Activated CD8-positive, alpha-beta memory T cell treated with anti-CD3 and anti-CD28 coated beads for 48 hours (primary cell): ENCODE results near the gene PI3.

Source experiments
- DNase-seq, 3 experiments: peaks; one replicate each; pipeline ENCODE4 v3.0.0-alpha.2; 2020; ENCODE audit warnings: low read depth in 2 of 3, low spot score in 2 of 3

The PI3 gene

DNA sequence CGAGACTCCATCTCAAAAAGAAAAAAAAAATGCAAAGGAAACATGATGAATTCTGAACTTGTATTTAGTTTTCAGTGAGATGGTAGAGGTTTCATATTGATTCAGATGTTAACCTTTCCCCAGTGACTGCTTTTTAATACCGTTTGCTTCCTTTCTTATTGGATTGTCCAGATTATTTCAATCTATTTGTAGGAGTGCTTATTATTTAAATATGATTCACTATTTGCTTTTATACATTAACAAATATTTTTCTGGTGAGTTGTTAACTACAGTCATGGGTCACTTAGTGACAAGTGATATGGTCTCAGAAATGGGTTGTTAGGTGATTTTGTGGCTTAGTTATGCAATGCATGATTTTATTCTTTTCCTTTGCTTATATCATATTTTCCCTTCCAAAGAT lies 8.4 kb downstream of the PI3 start:
- no peak for DNase-seq

DNA sequence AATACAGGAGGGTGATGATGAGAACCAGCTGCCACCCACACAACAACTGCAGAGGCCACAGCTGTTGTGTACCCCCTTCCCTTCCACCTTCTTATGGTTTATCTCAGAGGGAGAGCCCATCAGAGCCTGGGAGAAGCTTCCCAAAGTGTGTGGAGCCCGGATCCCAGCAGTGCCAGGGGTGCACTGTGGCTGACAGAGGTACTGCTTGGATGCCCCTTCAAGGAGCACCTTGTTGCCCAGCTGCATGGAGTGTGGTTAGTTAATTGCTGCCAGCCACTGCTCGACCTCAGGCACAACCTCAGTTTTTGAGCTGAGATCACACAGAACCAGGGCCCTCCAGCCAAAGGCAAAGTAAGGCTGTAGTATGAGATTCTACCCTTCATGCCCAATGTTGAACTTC lies 13.0 kb downstream of the PI3 start:
- no peak for DNase-seq

DNA sequence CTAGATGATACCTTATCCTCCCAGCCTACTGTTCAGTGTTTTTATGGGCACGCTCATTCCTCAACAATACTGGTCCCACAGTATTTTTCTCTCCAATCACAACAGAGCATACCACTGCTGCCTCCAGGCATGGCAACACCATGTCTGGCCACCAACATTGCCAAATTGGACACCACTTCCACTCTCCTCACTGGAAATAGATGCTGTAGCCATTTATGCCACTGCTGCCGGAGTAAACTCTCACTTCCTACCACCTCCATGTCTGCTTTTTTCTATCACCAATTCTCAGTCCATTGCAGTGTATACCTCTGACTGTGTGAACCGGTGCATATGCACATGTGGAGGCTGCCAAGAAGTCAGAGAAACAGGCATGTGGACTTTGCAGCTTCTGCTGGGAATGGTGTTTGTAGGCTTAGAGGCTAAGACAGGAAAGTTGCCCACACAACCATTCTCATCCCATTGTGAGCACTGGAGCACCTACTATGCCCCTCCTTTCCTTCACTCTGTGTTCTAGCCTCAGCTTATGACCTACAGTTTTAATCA lies 14.4 kb downstream of the PI3 start:
- DNase-seq: no peak

DNA sequence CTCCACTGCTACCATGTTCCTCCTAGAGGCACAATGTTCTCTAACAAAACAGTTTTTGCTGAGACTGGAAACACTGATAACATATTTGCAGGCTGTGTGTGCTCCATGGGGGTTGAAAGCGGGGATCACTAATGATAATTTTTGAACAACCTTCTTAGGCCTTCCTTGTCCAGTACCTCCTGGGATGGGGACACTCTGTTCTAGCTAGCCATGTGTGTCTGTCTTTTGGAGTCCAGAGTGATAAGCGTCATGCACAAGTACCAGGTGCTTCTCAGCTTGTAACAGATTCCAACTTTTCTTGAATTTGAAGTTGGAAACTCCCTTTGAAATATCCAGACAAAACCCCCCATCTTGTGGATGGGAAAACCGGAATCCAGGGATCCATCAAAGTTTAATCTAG lies 15.2 kb downstream of the PI3 start:
- no peak for DNase-seq

DNA sequence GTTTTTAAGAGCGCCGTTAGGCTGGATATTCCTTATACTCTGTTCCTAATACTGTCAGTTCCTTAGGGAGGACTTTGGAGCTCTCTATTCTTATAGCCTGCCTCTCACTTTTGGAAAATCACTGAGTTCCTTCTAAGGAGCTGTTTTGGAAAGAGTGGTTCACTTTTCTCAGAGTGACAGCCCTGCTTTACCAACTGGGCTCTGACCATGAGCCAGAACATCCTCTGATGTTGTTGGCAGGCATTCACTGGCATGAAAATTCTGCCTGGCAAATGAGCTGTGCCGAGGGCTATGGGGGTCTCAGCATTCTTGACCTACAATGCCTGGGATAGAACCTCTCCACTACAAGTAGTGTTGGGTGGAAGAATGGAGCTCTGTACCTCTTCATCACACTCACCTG lies 17.2 kb downstream of the PI3 start:
- DNase-seq: no peak

DNA sequence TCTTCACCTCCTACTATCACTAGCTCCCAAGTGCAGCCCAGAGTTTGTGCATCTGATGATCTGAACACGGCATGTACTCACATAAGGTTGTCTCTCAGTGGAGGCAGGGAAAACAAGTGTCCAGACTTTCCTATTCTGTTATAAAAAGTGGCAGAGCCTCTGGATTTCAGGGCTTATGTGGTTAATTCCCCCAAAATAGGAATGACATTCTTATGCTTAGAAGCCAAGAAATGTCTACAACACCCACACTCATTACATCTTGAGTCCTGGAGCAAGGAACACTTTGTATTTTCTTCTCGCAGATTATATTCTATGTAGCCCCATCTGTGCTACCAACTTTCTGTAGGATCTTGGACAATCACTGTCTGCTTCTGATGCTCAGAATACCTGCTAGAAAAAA lies 18.6 kb downstream of the PI3 start:
- DNase-seq: no peak

DNA sequence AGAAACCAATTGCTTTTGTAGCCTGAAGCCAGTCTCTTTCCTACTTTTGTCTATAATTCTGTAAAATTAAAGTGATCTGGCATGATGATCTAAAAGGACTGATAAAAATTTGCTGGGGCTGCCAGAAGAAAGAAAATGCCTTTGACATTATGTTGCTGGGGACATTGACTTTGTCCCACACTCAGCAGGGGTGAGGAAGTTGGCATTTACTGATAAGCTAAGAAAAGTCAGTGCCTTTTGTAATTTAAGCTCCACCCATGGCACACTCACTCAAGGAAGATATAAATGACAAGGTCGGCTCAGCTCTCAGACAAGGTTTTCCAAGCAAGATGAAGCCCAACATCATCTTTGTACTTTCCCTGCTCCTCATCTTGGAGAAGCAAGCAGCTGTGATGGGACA lies 32.0 kb downstream of the PI3 start, which contains the start of gene SEMG1:
SEMG1 (plus strand) TSS at position 309 of the 400 bp plus-strand sequence; CDS start at position 330, 21 bp downstream.
- DNase-seq: no peak

DNA sequence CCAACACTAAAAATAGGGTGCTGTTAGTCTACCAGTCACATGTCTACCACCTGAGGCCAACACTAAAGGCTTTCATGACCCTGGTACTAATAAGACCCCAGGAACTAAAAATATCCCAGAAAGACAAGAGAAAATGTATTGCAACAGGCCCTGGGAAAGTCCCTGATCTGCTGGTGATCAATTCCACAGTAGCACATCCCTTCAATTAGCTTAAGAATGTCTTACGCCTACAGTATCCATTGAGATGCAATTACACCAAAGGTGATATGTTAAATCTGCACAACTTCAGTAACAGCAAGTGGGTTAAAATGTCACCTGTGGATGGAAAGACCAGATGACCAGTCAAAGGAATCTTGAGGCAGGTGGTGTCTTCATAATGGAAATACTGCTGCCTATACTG lies 35.2 kb downstream of the PI3 start:
- no peak for DNase-seq

DNA sequence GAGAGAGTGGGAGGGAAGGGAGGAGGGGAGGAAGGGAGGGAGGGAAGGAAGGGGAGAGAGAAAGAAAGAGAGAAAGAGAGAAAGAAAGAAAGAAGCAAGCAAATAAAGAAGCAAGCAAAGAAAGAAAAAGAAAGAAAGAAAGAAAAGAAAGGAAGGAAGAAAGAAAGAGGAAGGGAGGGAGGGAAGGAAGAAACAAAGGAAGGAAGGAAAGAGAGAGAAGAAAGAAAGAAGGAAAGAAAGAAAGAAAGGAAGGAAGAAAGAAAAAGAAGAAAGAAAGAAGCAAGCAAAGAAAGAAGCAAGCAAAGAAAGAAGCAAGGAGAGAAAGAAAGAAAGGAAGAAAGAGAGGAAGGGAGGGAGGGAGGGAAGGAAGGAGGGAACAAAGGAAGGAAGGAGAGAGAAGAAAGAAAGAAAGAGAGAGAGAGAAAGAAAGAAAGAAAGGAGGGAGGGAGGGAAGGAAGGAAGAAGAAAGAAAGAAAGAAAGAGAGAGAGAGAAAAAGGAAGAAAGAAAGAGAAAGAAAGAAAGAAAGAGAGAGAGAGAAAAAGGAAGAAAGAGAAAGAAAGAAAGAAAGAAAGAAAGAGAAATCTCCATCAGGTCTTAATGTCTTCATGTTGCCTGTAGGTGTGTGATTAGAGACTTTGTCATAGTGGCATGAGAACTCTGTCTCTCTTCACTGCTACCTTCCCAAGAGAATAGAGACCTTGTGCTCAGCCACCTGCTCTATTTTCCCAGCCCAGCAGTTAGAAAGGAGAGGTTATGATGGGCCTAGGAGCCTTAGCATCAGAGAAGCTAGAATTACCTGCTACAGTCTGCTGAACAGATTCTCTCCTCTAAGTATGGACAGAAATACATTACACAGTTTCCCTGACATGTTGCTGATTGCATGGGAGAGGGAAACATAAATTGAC lies 37.1 kb downstream of the PI3 start:
- no peak for DNase-seq

DNA sequence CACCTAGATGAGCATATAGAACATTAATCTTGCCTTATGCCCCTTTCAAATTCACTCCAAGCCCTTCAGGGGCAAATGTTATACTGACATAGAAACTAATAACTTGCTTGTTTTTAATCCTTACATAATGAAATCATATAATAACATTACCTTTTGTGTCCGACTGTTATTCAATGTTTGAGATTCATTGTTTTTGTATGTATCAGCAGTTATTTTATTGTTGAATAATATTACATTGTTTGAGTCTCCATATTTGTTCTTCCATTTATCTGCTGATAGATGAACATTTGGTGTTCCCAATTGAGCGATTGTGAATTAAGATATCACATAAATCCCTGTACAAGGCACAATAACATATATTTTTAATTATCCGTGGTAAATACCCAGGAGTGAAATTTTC lies 38.1 kb downstream of the PI3 start:
- DNase-seq: no peak

DNA sequence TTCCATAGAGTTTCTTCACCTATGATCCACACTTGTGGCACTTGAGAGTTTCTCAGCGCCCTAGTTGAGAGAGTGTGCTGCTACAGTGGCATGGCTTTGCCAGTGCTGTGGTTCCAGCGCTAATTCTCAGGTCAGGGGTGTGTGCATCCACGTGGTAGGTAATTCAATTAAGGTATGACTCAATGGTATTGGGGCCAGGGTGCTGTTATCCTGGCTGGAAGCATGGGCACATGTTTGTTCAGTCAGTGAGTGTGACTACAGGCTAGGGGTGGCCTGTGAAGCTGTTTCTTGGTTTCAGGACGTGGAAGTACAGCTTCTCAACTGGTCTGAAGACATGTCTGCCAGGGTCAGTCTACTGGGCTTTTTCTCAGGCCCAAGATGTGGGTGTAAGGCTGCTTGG lies 43.4 kb downstream of the PI3 start:
- DNase-seq: no peak

DNA sequence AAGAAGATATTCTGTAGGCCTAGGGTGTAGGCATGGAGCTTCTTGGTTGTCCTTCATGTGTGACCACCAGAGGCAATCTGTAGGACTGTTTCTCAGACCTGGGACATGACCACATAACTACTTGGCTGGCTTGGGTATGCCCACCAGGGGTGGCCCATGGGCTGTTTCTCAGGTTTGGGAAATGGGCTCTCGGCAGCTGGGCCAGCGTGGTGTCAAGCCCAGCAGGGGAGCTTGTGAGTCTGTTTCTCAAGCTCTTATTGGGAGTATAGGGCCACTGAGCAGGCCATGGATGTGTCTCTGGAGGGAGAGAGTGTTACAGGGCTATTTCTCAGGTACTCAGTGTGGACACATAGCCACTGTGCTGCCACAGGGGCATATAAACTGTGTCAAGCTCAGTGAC lies 43.9 kb downstream of the PI3 start:
- no peak for DNase-seq

DNA sequence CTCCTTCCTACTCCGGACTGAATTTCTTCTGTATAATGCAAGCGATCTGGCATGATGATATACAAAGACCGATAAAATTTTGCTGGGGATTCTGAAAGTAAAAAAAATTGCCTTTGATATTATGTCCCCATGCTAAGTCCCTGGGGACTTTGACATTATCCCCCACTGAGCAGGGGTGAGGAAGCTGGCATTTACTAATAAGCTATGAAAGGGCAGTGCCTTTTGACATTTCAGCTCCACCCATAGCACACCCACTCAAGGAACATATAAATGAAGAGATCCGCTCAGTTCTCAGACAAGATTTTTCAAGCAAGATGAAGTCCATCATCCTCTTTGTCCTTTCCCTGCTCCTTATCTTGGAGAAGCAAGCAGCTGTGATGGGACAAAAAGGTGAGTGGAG lies 46.4 kb downstream of the PI3 start, which contains the start of gene SEMG2:
SEMG2 (plus strand) TSS at position 298 of the 400 bp plus-strand sequence; CDS start at position 315, 17 bp downstream.
- DNase-seq: no peak

DNA sequence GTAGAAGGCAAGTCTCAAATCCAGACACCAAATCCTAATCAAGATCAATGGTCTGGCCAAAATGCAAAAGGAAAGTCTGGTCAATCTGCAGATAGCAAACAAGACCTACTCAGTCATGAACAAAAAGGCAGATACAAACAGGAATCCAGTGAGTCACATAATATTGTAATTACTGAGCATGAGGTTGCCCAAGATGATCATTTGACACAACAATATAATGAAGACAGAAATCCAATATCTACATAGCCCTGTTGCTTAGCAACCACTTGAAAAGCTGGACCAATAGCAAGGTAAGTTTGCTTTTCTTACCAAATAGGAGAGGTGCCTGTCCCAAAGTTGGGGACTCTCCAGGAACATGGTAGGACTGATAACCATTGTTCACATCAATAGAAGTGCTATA lies 48.4 kb downstream of the PI3 start:
- no peak for DNase-seq
